GM19240 (cell line): ENCODE results near the gene MCL1.
"Not testable (repeated sequence)": the region's sequence is repeated elsewhere in the genome, so short reads cannot be mapped to it uniquely, and the experiment has no call there.

Experiments
- DNase-seq: peaks from one replicate; pipeline ENCODE4 v3.0.0; 2011; ENCODE audit warnings: low spot score; ENCODE audit not compliant: insufficient read length

Gene MCL1

DNA sequence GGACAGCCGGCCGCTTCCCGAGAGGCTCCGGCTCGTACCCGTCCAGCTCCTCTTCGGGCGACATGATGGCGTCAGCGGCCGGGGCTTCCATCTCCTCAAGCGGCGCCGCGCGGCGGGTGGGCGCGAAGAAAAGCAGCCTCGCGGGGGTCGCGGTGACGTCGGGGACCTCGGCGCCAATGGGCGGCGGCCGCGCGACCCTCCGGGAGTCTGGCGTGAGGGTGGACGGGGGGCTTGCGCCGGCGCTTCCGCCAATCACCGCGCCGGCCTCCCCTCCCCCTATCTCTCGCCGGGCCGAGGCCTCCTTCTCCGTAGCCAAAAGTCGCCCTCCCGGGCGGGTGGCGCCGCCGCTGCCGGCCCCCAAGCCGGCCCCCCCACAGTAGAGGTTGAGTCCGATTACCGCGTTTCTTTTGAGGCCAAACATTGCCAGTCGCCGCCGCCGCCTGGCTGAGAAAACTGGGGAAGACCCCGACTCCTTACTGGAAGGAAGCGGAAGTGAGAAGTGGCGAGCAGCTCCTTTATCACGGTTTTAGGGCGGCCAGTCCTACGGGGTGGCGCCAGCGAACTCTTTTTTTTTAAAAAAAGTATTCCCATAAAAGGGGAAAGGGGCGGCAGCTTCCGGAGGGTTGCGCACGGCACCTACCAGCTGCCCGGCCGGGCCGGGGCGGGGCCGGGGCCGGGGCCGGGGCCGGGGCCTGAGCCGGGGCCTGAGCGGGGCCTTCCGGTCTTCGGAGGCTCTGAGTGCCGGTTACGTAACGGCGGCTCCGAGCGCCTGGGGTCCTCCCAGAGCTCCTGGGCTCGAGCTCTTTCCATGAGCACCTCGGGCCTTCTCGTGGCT lies at the start of gene MCL1:
MCL1 (minus strand) TSS at position 501 of the 835 bp plus-strand sequence; CDS start at position 421, 80 bp downstream.
- DNase-seq = peak; percentile 81

- no peak for DNase-seq
Measured at GRCh38 chr1:150628766-150629114, 49.3 kb upstream of the MCL1 start.

DNA sequence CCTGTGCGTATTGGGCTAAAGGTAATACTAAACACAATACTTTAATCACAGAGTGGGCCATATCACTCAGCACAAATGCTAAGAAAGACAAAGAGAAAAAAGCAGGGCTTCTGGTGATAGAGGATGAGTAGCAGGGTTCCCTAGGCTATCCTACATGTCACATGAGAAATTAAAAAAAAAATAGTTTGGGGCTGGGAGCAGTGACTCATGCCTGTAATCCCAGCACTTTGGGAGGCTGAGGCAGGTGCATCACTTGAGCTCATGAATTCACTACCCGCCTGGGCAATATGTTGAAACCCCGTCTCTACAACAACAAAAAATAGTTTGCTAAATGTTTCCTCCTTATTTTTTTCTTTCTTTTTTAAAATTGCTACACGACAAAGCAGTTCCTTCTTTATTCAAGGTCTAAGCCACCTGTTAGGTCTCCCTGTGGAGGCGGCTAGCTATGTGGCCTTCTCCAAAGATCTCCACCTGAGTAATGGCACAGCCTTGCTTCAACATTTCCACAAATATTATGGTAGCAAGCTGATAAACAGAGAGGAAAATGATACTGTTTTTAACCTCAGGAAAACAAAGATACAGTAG lies 48.5 kb upstream of the MCL1 start:
- DNase-seq = no peak

DNA sequence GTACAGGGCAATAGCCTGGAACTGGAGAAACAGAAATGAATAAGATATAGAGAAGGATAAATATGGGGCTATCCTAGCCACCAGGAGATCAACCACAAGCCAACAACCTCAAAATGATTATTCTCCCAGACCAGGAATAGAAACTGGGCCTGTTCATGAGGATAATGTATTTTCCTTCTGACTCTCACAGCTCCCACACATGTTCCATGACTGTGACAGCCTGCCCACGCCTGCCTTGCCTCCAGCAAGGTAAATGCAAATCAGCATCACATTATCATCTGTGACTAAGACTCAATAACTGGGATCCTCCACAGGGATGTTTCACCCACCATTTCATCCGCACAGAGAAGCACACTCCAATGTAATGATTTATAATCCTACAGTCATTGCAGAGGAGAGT lies 46.7 kb upstream of the MCL1 start:
- DNase-seq = no peak

- DNase-seq = not testable (repeated sequence)
Measured at GRCh38 chr1:150624546-150624945, 45.1 kb upstream of the MCL1 start.

- DNase-seq = not testable (repeated sequence)
Measured at GRCh38 chr1:150624134-150624533, 44.7 kb upstream of the MCL1 start.

DNA sequence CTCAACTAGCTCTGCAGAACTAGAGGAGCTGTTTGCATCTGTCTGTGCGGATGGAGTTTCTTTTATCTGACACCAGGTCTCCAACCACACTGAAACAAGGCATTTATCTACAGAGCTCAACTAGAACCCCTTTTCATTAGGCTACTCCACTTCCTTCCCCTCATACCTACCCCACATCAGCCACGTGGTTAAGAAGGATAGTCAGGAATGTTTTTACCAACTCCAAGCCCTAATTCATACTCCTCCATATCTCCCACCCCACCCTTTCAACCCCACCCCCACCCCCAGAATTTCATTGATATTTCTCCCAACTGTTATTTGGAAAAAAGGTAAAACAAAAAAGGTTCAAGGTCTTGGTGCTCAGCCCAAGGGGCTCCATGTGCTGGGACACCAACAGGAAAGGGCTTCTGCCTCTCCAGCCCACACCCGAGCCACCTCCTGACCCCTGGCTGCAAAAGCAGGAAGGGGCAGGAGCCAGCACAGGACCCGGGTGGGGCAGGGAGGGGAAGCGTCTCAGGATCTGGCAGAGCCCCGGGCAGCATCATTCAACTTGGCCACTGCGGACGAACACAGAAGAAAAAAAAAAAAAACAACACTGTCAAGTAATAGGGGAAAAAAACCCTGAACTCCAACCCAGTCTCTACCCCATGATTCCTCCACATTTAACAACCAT lies 43.0 kb upstream of the MCL1 start:
- DNase-seq = no peak

DNA sequence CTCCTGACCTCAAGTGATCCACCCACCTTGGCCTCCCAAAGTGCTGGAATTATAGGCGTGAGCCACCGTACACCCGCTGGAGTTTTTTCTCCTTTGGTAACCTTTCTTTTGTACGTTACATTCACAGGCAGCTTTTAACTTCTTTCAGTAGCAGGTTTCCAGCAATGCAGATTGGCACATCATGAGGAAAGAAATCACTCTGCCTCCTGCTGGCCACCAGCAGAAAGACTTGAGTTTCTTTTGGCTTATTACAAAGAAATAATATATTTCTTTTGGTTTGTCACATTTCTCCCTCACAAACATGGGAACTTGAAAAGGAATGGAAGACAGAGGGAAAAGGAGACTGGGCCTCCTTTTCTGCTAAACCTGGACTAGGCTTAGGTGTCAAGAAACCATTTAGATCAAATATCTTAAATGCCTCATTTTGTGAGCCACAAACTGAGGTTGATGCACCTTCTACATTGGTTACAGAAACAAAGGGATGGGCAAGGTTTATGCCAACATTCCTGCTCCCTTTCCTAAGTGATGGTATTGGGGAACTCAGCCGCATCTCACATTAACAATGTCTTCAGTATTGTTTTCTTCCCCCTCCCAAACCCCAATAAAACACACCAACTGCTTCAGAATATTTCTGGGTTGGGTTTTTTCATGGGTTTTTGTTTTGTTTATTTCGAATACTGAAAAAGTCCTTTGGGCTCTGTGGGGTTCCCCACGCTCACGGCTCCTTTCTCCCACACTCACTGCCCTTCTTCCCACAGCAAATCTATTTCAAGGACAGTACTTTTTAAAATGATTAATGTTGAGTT lies 42.3 kb upstream of the MCL1 start:
- no peak for DNase-seq

GRCh38 chr1:150620919-150621318 lies 41.5 kb upstream of the MCL1 start:
- no peak for DNase-seq

- DNase-seq = no peak
Measured at GRCh38 chr1:150619576-150620509, 40.4 kb upstream of the MCL1 start.

- DNase-seq = no peak
Measured at GRCh38 chr1:150615346-150616201, 36.2 kb upstream of the MCL1 start.

DNA sequence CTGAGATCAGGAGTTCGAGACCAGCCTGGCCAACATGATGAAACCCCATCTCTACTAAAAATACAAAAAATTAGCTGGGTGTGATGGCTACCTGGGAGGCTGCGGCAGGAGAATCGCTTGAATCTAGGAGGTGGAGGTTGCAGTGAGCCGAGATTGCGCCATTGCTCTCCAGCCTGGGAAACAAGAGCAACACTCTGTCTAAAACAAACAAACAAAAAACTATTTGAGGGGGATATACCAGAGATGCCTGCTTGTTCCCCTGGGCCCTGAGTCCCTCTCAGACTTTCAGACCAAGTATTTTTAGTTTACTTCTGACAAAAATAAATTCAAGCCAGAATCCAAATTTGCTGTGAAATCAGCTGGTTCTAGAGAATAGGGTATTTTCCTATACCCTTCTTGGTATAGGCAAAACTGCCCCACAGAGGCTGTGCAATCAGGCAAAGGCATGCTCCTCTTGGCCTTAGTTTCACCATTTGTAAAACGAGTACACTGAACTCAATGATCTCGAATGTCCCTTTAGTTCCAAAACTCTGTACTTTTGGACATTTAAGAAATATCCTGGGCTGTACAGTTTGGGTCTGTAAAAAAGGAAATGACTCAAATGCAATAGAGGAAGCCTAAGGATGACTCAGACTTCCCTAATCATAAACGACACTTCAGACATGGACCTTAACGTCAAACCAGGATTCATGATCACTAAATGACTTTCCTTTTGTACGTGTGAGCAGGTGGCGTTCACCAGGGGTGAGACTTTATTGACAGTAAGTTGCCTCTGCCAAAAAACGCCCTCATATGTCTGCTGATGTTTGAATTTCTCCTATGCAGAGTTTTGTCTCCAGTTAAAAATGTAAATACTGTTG lies 33.9 kb upstream of the MCL1 start:
- DNase-seq = peak; percentile 17

DNA sequence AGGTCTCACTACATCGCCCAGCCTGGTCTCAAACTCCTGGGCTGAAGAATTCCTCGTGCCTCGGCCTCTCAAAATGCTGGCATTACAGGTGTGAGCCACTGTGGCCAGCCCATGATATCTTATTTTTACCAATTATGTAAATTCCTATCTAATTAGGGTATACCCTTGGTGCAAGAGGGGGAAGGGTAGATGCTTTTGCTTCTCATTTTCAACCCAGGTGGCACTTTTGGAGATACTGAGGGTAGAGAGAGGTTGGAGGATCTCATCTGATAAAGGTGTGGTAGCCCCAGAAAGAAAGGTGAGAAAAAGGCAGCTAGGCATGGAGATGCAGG lies 32.6 kb upstream of the MCL1 start:
- no peak for DNase-seq

DNA sequence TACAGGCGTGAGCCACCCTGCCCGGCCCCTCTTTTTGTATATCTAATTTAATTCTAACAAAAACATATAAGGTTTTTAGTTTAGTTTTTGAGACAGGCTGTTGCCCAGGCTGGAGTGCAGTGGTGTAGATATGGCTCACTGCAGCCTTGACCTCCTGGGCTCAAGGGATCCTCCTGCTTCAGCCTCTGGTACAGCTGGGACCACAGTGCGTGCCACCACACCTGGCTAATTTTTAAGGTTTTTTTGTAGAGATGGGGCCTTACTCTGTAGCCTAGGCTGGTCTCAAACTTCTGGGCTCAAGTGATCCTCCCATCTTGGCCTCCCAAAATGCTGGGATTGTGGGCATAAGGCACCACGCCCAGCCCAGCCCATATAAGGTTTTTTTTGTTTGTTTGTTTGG lies 31.2 kb upstream of the MCL1 start:
- DNase-seq = no peak

DNA sequence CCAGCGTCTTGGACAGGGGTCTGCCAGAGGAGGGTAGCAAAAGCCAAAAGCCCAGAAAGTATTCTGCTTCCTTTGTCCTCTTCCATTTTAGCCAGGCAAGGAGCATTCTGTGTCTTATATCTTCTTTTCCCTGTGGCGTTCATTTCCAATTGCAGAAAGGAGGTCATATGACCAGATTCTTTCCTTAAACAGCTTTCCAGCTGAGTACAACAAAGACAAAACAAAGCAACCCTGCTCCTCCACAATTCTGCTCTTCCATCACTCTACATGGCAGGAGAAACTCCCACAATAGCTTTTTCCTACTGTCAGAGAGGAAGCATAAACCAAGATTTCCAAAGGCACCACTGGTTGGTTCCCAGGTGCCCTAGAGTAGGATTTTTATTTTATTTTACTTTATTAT lies 30.3 kb upstream of the MCL1 start:
- no peak for DNase-seq

GRCh38 chr1:150606463-150607142 lies 27.2 kb upstream of the MCL1 start:
- DNase-seq = no peak

DNA sequence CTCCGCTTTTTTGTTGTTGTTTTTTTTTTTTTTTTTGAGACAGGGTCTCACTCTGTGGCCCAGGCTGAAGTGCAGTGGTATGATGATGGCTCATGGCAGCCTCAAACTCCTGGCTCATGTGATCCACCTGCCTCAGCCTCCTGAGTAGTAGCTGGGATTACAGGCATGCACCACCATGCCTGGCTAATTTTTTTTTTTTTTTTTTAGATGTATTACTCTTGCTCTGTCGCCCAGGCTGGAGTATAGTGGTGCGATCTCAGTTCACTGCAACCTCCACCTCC lies 26.0 kb upstream of the MCL1 start:
- not testable (repeated sequence) for DNase-seq

- DNase-seq = no peak
Measured at GRCh38 chr1:150604226-150604588, 24.8 kb upstream of the MCL1 start.

DNA sequence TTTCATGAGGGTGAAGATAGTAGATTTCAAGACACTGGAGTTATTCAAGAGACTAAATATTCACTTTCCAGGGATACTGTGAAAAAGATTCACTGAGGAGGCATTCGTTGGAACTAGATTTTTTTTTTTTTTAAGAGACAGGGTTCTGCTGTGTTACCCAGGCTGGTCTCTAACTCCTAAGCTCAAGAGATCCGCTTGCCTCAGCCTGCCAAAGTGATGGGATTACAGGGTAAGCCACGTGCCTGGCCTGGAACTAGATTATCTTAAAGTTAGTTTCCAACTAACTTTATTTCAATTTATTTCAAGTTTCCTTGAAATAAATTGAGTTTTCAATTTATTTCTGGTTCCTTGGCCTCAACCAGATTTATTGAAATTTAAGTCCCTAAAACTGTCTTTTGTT lies 24.3 kb upstream of the MCL1 start:
- no peak for DNase-seq
